ENCODE measurements around the gene TIMP3. TPM values are rescaled to one million over a fixed set of nuclear protein-coding genes. Genes with fewer than 3 reads are reported as not detected.

Gene TIMP3
- total RNA-seq, 1 donor from 2014 or later: 194 TPM

GRCh38 chr22:32827049-32827602, 25.6 kb downstream of the TIMP3 start:
- DNase-seq (ENCODE audit: extremely low read depth, low read depth, low spot score): no peak

GRCh38 chr22:32828150-32828549, 26.6 kb downstream of the TIMP3 start:
- DNase-seq (ENCODE audit: extremely low read depth, low read depth, low spot score): no peak

GRCh38 chr22:32828561-32828960, 27.1 kb downstream of the TIMP3 start:
- DNase-seq (ENCODE audit: extremely low read depth, low read depth, low spot score): no peak

- DNase-seq (ENCODE audit: extremely low read depth, low read depth, low spot score): no peak
Observed at GRCh38 chr22:32829451-32829851, 27.9 kb downstream of the TIMP3 start.

GRCh38 chr22:32830473-32830872, 29.0 kb downstream of the TIMP3 start:
- peak; percentile 16 for DNase-seq (ENCODE audit: extremely low read depth, low read depth, low spot score)

- no peak for DNase-seq (ENCODE audit: extremely low read depth, low read depth, low spot score)
Observed at GRCh38 chr22:32830957-32831356, 29.5 kb downstream of the TIMP3 start.

- no peak for DNase-seq (ENCODE audit: extremely low read depth, low read depth, low spot score)
Observed at GRCh38 chr22:32831584-32831983, 30.1 kb downstream of the TIMP3 start.

- no peak for DNase-seq (ENCODE audit: extremely low read depth, low read depth, low spot score)
Observed at GRCh38 chr22:32832174-32832573, 30.7 kb downstream of the TIMP3 start.

GRCh38 chr22:32836280-32837123, 35.0 kb downstream of the TIMP3 start:
- DNase-seq (ENCODE audit: extremely low read depth, low read depth, low spot score): no peak

GRCh38 chr22:32837142-32837541, 35.6 kb downstream of the TIMP3 start:
- DNase-seq (ENCODE audit: extremely low read depth, low read depth, low spot score): no peak

- DNase-seq (ENCODE audit: extremely low read depth, low read depth, low spot score): no peak
Observed at GRCh38 chr22:32837803-32838202, 36.3 kb downstream of the TIMP3 start.

GRCh38 chr22:32839831-32840584, 38.5 kb downstream of the TIMP3 start:
- DNase-seq (ENCODE audit: extremely low read depth, low read depth, low spot score): no peak

- DNase-seq (ENCODE audit: extremely low read depth, low read depth, low spot score): no peak
Observed at GRCh38 chr22:32841175-32841574, 39.7 kb downstream of the TIMP3 start.

- DNase-seq (ENCODE audit: extremely low read depth, low read depth, low spot score): no peak
Observed at GRCh38 chr22:32842486-32842885, 41.0 kb downstream of the TIMP3 start.

GRCh38 chr22:32843300-32843699, 41.8 kb downstream of the TIMP3 start:
- no peak for DNase-seq (ENCODE audit: extremely low read depth, low read depth, low spot score)

- DNase-seq (ENCODE audit: extremely low read depth, low read depth, low spot score): no peak
Observed at GRCh38 chr22:32844251-32844650, 42.7 kb downstream of the TIMP3 start.

- DNase-seq (ENCODE audit: extremely low read depth, low read depth, low spot score): no peak
Observed at GRCh38 chr22:32846780-32847491, 45.4 kb downstream of the TIMP3 start.

GRCh38 chr22:32848226-32848625, 46.7 kb downstream of the TIMP3 start:
- DNase-seq (ENCODE audit: extremely low read depth, low read depth, low spot score): no peak

- DNase-seq (ENCODE audit: extremely low read depth, low read depth, low spot score): no peak
Observed at GRCh38 chr22:32849501-32849900, 48.0 kb downstream of the TIMP3 start.

- DNase-seq (ENCODE audit: extremely low read depth, low read depth, low spot score): no peak
Observed at GRCh38 chr22:32850157-32850556, 48.7 kb downstream of the TIMP3 start.

All from glomerular endothelial cell (primary cell).